HG02981 (cell line): ENCODE data around the gene FBXO17.
"Not testable (repeated sequence)": the region's sequence is repeated elsewhere in the genome, so short reads cannot be mapped to it uniquely, and the experiment has no call there.

Experiments
- ATAC-seq: cut with Tn5 transposase; IDR thresholded peaks from one replicate; pipeline ENCODE4 v1.9.1; 2021; ENCODE audit warnings: mild to moderate bottlenecking, moderate library complexity; ENCODE audit not compliant: unreplicated experiment

The FBXO17 gene, protein sequence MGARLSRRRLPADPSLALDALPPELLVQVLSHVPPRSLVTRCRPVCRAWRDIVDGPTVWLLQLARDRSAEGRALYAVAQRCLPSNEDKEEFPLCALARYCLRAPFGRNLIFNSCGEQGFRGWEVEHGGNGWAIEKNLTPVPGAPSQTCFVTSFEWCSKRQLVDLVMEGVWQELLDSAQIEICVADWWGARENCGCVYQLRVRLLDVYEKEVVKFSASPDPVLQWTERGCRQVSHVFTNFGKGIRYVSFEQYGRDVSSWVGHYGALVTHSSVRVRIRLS

GRCh38 chr19:38975214-38975860, at the start of gene FBXO17:
FBXO17 (minus strand) TSS chr19:38975742; CDS start chr19:38950319, 25,423 bp downstream.
- no peak for ATAC-seq

GRCh38 chr19:39024875-39025641, 49.5 kb upstream of the FBXO17 start:
- no peak for ATAC-seq

DNA sequence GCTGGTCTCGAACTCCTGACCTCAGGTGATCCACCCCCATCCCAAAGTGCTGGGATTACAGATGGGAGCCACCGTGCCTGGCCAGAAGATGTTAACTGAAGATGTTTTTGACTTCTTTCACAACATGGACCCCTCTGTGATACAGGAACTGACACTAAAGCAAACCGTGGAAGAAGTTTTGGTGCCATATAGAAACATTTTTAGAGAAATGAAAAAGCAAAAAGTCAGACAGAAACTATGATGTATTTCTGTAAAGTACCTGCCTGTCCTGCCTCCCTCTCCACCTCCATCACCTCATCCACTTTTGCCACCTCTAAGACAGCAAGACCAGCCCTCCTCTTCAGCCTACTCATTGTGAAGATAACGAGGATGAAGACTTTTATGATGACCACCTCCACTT, 45.5 kb upstream of the FBXO17 start:
- ATAC-seq: no peak

DNA sequence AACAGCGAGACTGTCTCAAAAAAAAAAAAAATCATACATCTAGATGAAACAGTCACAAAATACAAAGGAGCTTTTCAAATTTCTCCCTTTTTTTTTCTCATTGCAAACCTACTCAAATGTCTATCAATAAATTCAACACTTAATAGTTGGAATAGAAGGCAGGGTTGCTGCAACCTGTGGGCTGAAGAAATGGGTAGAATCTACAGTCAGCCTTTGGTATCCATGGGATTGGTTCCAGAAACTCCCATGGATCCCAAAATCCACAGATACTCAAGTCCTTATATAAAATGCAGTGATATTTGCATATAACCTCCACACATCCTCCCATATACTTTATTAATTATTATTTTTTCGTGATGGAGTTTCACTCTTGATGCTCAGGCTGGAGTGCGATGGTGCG, 42.1 kb upstream of the FBXO17 start:
- ATAC-seq: no peak

DNA sequence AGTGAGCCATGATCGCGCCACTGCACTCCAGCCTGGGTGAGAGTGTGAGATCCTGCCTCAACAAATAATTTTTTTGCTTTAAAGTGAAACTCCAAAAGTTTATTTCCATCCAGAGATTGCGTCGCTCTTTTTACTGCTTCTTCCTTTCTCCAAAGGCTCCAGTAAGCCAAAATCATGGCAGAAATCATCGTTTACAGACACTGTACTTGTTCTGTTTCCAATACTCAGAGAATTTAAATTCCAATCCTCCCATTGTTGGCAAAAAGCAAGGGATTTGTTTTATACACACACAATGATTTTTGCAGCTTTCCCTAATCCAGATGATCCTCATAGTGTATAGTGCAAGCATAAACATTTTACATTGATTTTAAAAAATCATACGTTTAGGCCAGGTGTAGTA, 41.5 kb upstream of the FBXO17 start:
- no peak for ATAC-seq

DNA sequence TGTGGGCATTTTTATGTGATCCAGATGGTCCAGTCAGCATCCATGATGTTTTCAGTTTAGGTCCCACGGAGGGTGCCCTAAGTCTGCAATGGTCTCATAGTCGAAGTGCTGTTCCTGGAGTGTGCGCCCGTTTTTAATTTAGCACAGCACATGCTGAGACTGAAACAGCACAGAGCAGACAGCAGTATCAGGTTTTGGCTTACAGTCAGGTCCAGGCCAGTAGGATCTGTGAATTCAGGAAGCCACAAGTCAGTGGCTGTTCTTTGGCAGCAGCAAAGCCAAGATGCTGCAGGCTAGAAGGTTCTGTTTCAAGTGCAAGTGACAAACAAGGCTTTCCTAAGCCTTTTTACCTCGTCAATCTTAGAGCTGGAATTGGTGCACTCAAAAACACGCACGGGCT, 38.5 kb upstream of the FBXO17 start:
- ATAC-seq: no peak

DNA sequence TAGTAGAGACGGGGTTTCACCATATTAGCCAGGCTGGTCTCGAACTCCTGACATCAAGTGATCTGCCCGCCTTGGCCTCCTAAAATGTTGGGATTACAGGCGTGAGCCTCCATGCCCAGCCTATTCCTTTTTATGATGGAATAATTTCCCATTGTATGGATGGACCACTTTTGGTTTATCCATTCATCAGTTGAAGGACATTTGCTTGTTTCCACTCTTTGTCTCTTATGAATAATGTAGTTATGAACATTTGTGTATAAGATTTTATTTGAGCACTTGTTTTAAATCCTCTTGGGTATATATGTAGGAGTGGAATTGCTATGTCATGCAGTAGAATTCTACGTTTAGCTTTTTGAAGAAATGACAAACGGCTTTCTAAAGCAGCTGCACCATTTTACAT, 33.5 kb upstream of the FBXO17 start:
- ATAC-seq: no peak

GRCh38 chr19:39008137-39008536, 32.6 kb upstream of the FBXO17 start:
- ATAC-seq: no peak

- no peak for ATAC-seq
These were observed 31.6 kb upstream of the FBXO17 start for GRCh38 chr19:39007096-39007495.

GRCh38 chr19:39004403-39004802, 28.9 kb upstream of the FBXO17 start:
- ATAC-seq: no peak

- no peak for ATAC-seq
These were observed 28.3 kb upstream of the FBXO17 start for GRCh38 chr19:39003796-39004195.

- no peak for ATAC-seq
These were observed 27.6 kb upstream of the FBXO17 start for GRCh38 chr19:39003188-39003587.

GRCh38 chr19:39001041-39001440, 25.5 kb upstream of the FBXO17 start:
- ATAC-seq: no peak

DNA sequence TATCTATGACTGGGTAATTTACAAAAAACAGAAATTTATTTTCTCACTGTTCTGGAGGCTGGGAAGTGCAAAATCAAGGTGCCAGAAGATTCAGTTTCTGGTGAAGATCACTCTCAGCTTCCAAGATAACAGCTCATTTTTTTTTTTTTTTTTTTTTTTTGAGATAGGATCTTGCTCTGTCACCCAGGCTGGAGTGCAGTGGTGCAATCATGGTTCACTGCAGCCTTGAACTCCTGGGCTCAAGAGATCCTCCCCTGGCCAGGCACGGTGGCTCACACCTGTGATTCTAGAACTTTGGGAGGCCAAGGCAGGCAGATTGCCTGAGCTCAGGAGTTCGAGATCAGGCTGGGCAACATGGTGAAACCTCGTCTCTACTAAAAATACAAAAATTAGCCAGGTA, 22.0 kb upstream of the FBXO17 start:
- not testable (repeated sequence) for ATAC-seq

GRCh38 chr19:38993271-38993670, 17.7 kb upstream of the FBXO17 start:
- ATAC-seq: no peak

DNA sequence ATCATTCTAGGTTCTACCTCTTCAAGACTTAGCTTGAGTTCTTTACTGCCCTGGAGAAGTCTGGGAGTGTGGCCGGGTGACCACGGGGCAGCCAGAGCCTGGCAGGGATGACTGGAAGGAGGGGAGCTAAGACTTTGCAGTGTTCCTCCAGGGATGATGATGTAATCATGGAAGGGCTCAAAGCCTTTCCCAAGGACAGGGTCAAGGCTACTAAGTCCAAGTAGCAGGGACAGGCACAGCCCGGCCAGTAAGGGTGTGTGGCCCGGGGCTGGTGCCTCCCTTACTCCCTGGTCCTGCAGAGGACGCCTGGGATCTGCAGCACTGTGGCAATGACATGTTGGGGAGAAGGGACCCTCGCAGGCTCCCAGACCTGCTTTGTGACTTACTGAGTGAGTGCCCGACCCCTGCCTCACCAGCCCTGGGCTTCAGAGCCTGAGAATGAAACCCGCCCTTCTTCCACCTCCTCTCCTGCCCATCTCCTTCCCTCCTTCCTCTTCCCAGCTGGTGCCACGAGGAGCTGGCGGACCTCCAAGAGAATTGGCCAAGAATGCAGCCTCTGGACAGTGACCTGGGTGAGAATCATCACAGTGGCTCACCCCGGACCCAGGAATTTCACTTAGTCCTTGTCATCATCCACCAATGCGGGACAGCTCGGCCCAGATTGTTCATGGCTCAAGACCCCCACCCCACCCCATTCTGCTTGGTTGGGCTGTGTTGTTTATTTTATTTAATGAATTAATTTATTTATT, 15.6 kb upstream of the FBXO17 start:
- ATAC-seq: no peak

GRCh38 chr19:38989614-38990013, 14.1 kb upstream of the FBXO17 start:
- ATAC-seq: not testable (repeated sequence)

- no peak for ATAC-seq
These were observed 13.6 kb upstream of the FBXO17 start for GRCh38 chr19:38989066-38989605.

DNA sequence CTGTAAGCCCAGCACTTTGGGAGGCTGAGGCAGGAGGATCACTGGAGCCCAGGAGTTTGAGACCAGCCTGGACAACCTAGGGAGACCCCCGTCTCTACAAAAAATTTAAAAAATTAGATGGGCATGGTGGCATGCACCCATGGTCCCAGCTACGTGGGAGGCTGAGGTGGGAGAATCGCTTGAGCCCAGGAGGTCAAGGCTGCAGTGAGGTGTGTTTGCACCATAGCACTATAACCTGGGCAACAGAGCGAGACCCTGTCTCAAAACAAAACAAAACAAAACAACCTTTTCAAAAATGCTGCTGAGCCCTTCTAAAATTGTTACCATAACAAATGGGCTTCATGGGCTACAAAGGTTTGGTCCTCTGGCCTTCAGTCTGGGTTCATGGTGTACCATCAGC, 13.1 kb upstream of the FBXO17 start:
- not testable (repeated sequence) for ATAC-seq

DNA sequence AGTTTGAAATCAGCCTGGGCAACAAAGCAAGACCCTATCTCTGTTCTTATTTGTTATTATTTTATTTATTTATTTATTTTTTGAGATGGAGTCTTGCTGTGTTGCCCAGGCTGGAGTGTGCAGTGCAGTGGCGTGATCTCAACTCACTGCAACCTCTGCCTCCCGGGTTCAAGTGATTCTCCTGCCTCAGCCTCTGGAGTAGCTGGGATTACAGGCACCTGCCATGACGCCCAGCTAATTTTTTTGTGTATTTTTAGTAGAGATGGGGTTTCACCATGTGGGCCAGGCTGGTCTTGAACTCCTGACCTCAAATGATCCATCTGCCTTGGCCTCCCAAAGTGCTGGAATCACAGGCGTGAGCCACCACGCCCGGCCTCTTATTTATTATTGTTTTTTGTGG, 12.2 kb upstream of the FBXO17 start:
- not testable (repeated sequence) for ATAC-seq

DNA sequence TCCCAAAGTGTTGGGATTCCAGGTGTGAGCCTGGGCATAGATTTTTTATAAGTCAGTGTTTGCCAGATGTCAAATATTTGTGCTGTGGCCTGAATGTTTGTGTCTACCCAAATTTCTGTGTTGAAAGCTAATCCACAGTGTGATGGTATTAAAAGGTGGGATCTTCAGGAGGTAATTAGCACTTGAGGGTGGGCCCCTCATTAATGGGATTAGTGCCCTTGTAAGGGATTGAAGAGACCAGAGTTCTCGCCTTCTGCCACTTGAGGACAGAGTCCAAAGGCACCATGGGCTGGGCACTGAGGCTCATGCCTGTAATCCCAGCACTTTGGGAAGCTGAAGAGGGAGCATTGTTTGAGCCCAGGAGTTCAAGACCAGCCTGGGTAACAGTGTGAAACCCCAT, 9.7 kb upstream of the FBXO17 start:
- no peak for ATAC-seq
